GM21786 (cell line): ENCODE data around the gene GDF10.

Experiments used
- ATAC-seq: cut with Tn5 transposase; IDR thresholded peaks from one replicate; pipeline ENCODE4 v1.9.1; 2021; ENCODE audit not compliant: unreplicated experiment

Gene GDF10

DNA sequence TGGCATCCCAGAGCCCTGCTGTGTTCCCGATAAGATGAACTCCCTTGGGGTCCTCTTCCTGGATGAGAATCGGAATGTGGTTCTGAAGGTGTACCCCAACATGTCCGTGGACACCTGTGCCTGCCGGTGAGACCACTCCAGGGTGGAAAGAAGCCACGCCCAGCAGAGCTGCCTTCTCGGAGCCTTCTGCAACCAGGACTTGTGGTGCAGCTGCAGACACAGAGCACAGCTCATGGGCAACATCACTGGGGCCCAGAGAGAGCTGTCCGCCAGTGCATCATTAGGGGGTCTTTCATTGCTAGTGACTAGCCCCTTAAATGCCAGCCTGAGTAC, 12.6 kb downstream of the GDF10 start:
- no peak for ATAC-seq

DNA sequence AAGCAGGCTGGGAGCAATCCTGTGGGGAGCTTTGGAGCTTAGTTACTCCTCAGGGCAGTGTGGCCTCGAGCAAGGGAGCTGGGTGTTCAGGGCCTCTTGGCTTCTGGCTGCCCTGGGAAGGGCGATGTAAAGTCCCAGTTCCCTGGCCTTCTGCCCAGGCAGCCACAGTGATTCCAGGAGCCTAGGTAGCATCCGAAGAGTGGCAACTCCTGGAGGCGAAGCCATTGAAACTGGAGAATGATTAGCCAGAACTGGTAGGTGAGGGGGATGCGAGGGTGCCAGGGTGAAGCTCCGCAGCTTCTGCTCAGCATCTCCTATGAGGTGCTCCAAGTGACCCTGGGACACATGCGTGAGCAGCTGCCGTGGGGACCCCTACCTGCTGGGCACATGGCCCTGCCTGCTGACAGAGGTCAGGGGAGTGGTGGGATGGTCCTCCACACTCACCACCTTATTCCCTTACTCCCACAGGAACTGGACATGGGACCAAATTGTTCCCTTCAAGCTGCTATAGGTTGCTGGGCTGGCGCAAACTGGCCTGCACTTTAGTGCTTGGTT, 14.5 kb downstream of the GDF10 start:
- no peak for ATAC-seq

DNA sequence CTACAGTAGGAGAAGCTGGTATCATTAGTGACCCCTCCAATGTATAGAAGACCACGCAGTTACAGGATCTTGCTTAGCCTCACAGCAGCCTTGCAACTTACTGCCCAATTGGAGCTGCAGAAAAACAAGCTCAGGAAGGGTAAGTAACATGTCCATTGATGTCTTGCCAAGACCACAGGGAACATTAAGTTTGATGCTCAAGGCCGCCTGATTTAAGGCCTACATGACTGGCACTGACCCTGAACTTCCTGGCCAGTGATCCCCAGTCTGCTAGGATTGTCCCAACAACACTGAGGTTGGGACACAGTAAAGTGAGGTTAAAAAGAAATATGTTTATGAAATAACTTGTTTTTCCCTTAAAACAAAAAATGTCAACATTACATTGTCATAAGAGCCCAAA, 15.4 kb downstream of the GDF10 start:
- no peak for ATAC-seq

DNA sequence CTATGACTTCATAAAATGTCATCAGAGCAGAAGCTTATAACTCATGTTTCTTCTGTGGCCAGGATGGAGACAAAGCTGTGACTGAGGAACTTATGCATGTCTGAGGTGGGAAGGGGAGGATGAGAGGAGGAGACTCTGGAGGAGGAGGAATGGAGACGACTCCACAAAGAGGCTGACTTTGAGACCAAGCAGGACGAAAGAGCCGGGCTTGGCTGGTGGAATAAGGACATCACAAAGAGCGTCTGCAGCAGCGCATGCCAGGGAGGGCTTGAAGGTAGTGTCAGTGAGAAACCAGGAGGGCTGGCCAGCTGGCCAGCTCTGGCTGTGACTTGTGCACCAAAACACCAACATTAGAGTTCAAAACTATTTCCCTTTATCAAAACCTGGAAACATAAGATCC, 16.1 kb downstream of the GDF10 start:
- ATAC-seq: no peak

DNA sequence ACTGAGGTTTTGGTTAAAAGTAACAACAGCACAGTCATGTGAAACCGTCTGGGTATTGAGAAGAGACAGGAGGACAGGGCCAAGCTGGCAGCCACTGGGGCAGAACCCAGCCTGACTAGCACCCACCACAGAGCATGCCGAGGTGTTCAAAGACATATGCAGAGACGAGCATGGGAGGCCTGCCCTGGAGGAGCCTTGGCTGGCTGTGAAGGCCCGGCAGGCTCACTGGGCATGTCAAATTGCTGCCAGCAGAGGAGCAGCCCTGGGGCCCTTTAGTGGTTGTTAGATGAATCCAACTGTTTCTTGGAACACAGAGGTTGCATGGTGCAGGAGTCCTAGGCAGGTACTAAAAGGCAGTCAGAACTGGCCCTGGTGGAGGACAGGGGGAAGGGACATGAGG, 17.3 kb downstream of the GDF10 start:
- ATAC-seq: no peak

DNA sequence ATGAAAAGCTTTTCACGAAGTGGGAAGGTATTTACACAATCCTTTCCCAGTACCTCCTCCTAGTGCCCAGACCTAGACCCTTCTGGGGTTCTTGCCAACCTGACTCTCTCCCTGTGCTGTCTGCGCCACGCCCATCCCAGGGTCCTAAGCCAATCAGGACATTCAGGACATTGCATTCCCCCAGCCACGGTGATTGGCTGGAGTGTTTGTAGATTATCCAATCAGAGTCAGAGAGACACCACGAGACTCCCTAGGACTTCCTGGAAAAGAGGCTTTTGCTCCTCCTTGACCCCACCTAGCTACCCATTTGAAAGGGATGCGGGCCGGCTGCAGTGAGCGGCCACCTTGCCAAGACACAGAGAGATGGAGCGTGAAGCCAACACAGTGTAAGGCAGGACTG, 18.7 kb downstream of the GDF10 start:
- ATAC-seq: no peak

DNA sequence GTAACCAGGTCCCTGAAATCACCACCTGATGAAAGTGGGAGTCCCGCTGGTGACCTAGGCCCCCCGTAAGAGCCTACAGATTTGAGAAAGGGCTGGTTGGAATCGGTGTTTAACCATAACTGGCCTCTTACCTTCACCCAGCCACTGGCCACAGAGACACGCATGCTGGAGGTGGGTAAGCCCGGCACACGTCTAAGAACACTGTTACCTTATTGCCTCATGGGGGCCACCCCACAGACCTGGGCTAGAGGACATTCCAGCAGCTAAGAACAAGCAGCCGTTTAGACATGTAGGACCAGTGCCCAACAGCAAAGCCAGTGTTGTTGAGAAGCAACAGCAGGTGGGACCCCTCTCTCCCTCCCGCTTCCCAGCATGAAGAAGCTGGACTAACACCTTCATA, 19.8 kb downstream of the GDF10 start:
- no peak for ATAC-seq

DNA sequence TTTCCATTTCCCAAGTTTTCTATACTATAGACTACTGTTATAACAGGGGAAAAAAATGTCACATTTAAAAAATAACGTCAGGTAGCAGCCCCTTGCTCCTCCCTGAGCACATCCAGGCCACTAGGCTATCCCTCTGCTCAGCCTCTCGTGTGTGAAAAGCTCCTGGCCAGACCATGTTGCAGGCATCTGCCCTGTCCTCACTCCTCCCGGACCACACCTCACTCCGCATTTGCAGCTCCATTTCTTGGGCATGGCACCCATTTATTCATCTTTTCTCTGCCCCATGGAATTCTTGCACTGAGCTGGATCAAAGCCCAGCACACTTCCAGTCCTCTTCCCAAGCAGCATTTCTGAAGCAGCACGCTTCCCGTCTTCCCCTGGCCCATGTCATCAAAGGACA, 20.8 kb downstream of the GDF10 start:
- ATAC-seq: no peak

DNA sequence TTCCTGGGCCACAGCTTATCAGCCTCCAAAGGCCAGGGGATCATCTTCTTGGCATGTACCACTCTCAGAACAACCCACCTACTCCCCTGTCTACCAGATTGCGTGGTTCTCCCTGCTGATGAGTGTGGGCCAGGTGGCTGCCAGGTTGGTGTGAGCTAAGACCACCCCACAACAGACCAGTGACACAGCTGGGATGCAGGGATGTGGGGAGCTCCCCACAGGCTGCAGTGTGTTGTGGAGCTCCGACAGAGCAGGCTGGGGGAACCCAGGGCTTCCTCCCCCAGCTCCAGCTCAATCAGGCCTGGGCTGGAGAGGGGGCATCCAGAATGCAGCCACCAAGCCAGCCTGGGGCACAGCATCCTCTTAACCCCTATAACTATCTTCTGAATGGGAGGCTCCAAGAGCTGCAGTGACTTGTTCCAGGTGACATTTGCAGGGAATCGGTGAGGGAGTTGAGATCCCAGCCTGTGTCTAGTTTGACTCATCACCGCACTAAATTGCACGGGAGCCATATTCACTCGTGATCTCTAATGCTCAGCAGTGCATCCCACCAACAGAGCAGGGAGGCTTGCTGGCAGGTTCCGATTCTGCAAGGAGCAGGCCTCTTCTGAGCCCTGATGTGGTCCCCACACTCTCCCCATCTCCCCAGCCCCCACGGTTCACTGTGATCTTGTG, 21.7 kb downstream of the GDF10 start:
- no peak for ATAC-seq

DNA sequence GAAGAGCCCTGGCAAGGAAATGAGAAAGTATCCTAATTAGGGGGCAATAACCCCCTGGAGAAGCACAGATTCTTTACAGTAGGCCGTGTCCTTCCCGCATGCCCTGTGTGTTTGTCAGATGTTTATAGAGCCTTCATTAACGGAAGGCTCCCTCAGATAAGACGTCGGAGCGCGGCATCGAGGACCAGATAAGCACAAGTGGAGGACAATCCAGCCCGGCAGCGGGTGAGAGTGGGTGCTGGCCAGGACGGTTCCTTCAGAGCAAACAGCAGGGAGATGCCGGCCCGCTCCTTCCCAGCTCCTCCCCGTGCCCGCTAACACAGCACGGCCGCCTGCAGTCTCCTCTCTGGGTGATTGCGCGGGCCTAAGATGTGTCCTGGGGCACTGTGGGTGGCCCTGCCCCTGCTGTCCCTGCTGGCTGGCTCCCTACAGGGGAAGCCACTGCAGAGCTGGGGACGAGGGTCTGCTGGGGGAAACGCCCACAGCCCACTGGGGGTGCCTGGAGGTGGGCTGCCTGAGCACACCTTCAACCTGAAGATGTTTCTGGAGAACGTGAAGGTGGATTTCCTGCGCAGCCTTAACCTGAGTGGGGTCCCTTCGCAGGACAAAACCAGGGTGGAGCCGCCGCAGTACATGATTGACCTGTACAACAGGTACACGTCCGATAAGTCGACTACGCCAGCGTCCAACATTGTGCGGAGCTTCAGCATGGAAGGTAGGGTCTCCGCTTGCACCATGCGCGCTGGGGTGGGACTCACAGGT, 22.5 kb downstream of the GDF10 start, which contains the start of gene GDF2:
TSS of gene GDF2 (plus strand) at position 155 of the 762 bp plus-strand sequence. CDS start at position 370, 215 bp downstream.
- ATAC-seq: no peak

DNA sequence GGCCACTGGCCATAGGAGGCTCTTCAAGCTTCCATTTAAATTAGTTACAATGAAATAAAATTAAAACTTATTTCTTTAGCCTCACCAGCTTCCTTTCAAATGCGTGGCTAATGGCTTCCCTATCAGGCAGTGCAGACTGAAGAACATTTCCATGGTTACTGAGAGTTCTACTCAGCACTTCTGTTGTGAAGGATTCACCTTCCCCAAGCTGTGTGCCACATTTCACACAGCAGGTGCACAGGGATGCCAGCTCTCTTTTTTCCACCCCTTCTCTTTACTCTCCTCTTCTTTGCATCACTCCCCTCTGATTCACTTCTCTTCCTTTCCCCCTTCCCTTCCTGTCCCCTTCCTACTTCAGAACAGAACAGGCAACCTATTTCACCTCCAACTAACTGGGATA, 23.1 kb downstream of the GDF10 start:
- ATAC-seq: no peak

DNA sequence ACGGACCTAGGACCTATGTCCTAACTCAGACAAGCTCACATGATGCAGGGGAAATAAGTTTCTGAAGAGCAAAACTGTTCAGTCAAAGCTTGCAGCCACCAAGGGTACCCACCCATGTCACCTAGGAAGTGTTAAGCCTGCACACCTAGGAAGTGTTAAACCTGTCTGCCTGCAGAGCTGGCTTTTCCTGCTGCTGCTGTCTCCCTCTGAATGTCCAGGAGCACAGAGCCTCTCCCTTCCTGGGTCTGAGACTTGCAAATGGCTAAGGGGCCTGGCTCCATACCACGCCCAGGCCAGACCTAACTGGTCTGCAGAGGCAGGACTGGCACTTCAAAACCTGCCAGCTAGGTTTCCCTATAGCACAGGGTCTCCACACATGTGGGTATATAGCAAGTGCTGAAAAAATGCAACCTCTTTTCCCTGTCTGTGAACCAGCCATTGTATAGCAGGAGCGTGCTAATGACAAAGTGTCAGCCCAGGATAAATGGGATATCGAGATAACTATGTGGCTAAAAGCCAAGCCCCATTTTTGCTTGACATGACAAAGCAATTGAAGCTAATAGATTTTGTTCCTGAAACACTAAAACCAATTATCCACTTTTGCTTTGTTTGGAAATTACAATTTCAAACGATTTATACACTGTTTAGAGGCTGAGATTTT, 23.8 kb downstream of the GDF10 start:
- ATAC-seq: no peak

DNA sequence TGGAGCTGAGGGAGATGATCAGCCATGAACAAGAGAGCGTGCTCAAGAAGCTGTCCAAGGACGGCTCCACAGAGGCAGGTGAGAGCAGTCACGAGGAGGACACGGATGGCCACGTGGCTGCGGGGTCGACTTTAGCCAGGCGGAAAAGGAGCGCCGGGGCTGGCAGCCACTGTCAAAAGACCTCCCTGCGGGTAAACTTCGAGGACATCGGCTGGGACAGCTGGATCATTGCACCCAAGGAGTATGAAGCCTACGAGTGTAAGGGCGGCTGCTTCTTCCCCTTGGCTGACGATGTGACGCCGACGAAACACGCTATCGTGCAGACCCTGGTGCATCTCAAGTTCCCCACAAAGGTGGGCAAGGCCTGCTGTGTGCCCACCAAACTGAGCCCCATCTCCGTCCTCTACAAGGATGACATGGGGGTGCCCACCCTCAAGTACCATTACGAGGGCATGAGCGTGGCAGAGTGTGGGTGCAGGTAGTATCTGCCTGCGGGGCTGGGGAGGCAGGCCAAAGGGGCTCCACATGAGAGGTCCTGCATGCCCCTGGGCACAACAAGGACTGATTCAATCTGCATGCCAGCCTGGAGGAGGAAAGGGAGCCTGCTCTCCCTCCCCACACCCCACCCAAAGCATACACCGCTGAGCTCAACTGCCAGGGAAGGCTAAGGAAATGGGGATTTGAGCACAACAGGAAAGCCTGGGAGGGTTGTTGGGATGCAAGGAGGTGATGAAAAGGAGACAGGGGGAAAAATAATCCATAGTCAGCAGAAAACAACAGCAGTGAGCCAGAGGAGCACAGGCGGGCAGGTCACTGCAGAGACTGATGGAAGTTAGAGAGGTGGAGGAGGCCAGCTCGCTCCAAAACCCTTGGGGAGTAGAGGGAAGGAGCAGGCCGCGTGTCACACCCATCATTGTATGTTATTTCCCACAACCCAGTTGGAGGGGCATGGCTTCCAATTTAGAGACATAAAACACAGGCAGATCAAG, 25.6 kb downstream of the GDF10 start:
- no peak for ATAC-seq

DNA sequence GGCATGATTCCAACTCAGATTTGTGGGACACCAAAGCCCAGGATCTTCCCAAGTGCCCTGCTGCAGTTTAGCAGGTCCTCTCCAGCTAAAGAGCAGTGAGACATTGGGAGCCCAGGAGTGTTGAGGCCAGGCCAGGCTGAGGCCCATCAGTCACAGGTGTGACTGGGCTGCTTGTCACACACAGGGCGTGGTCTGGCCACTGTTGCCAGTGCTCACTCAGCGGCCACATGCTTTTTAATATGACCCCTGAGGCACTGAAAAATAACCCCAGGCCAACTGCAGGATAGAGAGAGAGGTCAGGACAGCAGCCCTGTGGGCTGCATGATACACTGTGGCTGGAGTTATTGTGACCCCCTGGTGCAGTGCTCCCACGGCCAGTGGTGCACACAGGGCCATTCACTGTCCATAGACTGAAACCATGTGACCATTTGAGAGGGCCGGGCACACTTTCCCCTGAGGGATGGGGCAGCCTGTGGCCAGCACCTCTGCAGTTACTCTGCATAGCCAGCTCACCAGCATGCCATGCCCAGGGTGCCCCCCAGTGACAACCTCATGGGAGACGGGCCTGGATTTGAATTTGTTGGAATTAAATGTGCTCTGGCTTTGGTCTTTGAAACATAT, 26.4 kb downstream of the GDF10 start:
- no peak for ATAC-seq

DNA sequence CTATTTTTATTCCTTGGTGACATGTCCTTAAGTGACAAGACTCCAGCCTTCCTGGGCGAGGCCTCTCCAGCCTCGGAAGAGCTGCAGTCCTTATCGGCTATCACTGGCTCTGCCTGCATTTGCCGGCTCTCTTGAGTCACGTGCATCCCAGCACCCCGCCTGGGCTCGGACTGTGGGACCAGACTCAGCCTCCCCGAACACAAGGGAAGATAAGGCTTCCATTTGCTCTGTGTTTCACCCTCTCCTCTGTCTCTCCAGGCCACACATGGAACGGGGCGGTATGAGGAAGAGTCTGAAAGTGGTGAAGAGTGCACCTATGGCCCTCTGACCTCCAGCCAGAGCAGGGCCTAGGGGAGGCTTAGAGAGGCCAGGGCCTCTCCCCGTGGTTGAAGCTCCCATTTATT, 26.9 kb downstream of the GDF10 start:
- no peak for ATAC-seq

DNA sequence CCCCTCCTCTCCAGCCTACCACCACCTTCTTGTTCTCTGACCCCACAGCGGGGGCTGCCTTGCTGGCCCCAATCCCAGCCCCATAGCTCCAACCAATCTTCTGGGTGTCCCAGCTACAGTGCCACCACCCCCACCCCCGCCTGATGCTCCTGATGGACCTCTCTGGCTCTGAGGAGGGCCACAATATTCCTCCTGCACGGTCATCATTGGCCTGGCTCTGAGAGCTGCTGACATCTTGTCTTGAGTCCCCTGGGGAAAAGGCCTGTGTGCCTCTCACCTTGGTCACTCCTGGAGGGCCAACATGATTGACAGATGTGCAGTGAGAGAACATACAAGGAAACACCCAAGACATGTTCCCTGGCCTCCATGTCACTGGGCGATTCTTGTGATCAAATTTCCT, 29.9 kb downstream of the GDF10 start:
- ATAC-seq: no peak

DNA sequence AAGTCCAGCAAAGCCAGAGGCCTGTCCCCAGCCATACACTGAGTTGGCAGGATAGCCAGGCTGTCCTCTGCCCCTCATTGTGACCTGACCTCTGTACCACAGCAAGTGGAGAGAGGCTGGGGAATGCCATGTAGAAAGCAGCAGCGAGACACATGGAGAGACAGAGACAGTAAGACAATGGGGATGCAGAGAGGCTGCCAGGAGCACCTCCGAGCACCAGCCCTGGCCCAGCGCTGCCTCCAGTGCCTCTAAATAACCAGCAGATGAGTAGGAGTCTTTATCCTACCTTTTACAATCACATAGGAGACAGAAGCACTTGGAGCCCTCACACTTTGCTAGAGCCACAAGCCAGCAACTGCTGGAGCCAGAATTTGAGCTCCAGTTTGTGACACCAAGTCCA, 30.4 kb downstream of the GDF10 start:
- ATAC-seq: no peak

DNA sequence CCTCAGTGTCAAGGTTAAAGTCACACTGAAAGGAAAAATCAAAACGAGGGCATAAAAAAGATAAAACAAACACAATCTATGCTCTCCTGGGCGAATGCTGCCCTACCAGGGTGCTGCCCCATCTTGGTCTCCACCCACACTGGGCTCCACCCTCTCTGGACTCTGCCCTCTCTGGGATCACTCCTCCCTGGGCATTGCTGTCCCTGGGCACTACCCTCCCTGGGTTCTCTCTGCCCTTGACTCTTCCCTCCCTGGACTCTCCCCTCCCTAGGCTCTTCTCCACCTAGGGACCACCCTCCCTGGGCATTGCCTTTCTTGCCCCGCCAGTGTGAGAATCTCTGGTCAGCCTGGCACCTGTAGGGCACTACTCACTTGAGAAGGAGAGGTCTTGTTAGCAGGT, 30.8 kb downstream of the GDF10 start:
- no peak for ATAC-seq

DNA sequence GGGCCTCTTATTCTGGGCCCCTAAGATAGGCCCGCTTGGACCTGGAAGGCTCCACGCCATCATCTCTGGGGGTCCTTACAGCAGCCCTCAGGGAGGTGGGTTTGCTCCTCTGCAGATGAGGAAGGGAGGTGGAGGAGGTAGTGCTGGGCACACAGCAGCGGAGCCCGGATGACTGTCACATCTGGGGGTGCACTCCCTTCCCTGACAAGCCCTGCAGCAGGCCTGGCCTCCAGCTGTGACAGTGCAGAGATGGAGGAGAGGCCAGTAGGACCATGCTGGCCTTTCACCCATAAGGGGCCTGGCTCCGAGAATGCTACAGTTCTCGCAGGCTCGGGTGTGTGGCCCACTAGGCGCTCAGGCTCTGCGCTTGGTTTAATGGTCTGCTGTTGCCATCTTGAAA, 31.5 kb downstream of the GDF10 start:
- no peak for ATAC-seq

DNA sequence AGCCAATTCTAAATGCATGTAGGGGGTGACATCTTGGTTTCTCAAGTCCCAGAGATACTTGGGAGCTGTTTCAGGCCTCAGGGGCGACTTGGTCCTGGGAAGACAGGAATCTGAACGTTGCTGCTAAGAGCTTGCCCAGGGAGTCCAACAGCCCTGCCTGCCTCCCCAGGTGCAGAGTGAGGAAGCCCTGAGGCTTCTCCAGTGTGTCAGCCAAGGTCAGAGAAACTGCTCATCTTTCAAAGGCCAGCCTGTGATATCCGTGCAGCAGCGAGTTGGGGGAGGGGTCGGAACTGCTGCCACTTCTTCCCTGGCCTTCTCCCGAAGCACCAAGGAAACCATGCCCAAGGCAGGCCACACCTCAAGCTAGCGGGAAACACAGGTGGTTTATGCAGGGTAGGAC, 32.0 kb downstream of the GDF10 start:
- ATAC-seq: no peak
